ENCODE measurements around the gene PITPNM3. TPM values are rescaled to one million over a fixed set of nuclear protein-coding genes. Genes with fewer than 3 reads are reported as not detected.

Gene PITPNM3
- total RNA-seq, 1 donor from 2014 or later, result 4.3 TPM

DNA sequence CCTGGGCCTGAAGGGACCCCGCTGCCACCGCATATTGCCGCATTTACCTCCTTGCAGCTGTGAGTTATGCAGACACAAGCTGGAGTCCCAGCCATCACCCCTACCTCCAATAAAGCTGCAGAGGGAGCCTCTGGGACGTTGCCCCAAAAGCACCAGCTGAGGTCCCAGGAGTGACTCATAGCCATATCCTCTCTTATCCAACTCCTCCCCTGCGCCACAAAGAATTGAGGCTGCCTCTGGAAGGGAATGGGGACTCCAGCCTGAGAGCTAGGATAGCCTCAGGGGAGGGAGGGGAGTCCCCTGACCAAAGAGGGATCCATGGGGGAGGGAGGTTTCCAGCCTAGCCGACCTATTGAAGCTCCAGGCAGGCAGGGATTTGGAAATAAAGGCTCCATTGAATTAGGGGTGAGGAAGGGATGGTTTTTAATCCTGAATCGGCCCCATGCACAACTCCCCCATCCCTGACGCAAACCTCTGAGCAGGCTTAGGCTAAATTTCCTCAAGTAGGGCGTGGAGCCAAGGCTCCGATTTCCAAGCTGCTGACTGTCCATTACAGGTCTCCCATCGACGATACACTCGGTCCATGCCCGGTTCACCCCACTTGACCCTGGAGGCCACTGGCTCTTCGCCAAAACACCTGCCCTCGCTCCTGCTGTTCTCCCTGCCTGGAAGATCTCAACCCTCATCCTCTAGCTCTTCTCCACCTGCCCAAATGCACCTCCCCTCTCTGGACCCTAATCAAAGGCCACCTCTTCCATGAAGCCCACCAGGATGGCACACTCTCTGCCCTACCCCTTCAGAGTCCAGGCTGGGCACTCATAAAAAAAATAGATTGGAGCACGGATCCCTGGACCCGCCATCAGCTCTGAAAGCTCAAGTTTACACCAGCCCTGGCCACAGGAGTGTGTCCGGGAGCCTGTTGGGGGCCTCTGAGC, 84.6 kb downstream of the PITPNM3 start:
- Mint-ChIP-seq H3K4me1 (ENCODE audit: unreplicated experiment) (peaks cover 24% of the 10 kb centered on the region), H3K36me3 (no peaks in the 10 kb centered on the region), H3K9me3 (no peaks in the 10 kb centered on the region), H3K27ac (no peak overlapping the region), H3K4me3 (no peak overlapping the region), H3K27me3 (peaks cover 7% of the 10 kb centered on the region)
- DNase-seq (ENCODE audit: extremely low spot score, unreplicated experiment), result no peak
- TF ChIP-seq, protein P1, sequence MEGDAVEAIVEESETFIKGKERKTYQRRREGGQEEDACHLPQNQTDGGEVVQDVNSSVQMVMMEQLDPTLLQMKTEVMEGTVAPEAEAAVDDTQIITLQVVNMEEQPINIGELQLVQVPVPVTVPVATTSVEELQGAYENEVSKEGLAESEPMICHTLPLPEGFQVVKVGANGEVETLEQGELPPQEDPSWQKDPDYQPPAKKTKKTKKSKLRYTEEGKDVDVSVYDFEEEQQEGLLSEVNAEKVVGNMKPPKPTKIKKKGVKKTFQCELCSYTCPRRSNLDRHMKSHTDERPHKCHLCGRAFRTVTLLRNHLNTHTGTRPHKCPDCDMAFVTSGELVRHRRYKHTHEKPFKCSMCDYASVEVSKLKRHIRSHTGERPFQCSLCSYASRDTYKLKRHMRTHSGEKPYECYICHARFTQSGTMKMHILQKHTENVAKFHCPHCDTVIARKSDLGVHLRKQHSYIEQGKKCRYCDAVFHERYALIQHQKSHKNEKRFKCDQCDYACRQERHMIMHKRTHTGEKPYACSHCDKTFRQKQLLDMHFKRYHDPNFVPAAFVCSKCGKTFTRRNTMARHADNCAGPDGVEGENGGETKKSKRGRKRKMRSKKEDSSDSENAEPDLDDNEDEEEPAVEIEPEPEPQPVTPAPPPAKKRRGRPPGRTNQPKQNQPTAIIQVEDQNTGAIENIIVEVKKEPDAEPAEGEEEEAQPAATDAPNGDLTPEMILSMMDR (conservative IDR thresholded peaks at IDR 0.05), result no peak

DNA sequence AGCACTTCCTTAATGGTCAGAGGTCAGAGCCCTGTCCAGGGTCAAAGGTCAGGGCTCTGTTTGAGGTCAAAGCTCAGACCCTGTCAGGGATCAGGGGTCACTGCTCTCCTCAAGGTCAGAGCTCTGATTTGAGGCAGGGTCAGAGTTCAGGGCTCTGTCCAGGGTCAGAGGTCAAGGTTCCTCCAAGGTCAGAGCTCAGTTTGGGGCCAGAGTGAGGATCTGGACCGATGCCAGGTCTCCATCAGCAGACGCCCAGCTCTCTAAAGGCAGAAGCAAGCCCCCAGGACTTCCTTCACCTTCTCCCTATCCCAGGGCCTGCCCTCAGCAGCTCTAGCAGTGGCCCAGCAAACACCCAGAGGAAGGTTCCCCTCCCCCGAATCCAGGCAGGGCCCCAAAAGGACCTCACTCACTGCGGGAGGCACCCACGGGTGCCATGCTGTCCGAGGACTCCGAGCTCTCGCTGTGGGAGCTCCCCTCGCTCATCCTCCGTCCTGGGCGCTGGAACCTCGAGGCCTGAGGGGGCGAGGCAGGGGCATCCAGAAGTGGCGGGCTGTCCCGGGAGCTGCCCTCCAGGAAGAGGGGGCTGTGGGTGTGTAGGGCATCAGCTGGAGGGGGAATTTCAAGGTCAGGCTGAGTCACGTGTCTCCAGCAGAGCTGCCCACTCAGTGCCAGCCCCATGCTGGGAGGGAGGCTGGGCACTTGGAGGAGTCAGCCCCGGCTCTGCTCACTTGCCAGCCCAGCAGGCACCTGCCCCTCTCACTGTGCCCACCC, 85.4 kb downstream of the PITPNM3 start:
- TF ChIP-seq, protein P1 (conservative IDR thresholded peaks at IDR 0.05), result no peak
- Mint-ChIP-seq H3K27me3 (peaks cover 3% of the 10 kb centered on the region), H3K27ac (no peak overlapping the region), H3K4me3 (no peak overlapping the region), H3K9me3 (no peaks in the 10 kb centered on the region), H3K36me3 (peaks cover 3% of the 10 kb centered on the region), H3K4me1 (ENCODE audit: unreplicated experiment) (peaks cover 17% of the 10 kb centered on the region)
- no peak for DNase-seq (ENCODE audit: extremely low spot score, unreplicated experiment)

DNA sequence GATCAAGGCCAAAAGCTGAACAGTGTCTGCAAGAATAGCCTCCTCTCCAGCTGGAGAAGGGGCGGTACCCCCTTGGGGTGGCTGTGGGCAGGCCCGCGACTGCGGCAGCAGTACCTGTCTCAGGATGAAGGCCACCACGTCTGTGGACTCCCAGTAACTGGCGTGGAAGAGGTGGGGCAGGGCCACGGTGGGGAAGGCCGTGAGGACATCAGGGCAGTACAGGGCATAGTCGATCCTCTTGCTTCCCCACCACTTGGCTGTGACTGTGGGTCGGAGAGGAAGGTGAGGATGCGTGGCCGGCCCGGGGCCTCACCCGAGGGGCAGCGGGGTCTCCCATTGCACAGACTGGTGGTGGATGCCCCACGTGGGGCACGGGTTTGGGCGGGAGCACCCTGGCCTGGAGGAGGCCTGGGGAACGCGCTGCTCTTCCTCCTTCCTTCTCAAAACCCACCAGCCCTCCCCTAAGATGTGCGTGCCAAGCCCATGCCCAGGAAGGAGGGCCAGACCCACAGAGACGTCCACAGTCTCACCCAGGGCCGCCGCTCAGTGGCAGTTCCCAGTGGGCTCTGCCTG, 86.1 kb downstream of the PITPNM3 start:
- Mint-ChIP-seq H3K27me3 (peaks cover 3% of the 10 kb centered on the region), H3K4me3 (no peak overlapping the region)

DNA sequence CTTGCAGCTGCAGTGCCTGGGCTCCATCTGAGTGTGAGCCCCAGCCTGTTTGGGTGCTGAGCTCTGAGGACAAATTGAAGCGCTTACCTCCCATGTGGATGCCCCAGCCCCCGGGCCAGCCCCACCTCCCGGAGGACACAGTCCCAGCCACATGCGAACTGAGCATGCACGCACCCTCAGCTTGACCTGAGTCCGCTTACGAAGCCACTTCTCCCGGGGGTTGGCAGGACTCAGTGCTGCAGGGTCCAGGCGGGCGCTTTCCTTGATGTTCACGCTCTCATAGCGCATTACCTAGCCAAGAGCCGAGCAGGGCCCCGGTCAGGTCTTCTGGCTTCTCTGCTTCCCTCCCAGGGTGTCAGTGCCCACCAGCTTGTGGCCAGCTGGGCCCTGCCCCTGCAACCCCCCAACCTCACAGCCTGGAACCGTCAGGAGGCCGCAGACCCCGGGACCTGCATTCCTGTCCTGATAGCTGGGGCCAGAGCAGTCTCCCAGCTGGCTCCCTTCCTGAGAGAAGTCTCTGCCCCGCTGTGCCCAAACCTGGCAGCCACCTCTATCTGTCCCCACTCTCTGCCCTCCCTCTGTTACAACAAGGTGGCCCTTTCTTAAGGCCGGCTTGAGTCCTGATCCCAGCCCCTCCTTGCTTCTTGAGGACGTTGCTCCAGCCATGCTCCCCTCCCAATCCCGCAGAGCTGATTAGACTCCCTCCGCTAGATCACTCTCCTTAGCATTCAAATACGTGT, 88.1 kb downstream of the PITPNM3 start:
- no peaks in the 10 kb centered on the region for H3K9me3 Mint-ChIP-seq
- no peak overlapping the region for H3K27ac Mint-ChIP-seq
- peaks cover 3% of the 10 kb centered on the region for H3K27me3 Mint-ChIP-seq
- H3K36me3 Mint-ChIP-seq, result peaks cover 3% of the 10 kb centered on the region
- no peak for DNase-seq (ENCODE audit: extremely low spot score, unreplicated experiment)
- TF ChIP-seq, protein P1 (conservative IDR thresholded peaks at IDR 0.05), result no peak
- H3K4me1 Mint-ChIP-seq (ENCODE audit: unreplicated experiment), result peaks cover 4% of the 10 kb centered on the region
- H3K4me3 Mint-ChIP-seq, result no peak overlapping the region

More for the DNA sequence above, 86.1 kb downstream of the PITPNM3 start:
- no peak for DNase-seq (ENCODE audit: extremely low spot score, unreplicated experiment)
- TF ChIP-seq, protein P1 (conservative IDR thresholded peaks at IDR 0.05), result no peak
- no peaks in the 10 kb centered on the region for H3K9me3 Mint-ChIP-seq
- peaks cover 13% of the 10 kb centered on the region for H3K4me1 Mint-ChIP-seq (ENCODE audit: unreplicated experiment)
- no peak overlapping the region for H3K27ac Mint-ChIP-seq
- peaks cover 3% of the 10 kb centered on the region for H3K36me3 Mint-ChIP-seq

DNA sequence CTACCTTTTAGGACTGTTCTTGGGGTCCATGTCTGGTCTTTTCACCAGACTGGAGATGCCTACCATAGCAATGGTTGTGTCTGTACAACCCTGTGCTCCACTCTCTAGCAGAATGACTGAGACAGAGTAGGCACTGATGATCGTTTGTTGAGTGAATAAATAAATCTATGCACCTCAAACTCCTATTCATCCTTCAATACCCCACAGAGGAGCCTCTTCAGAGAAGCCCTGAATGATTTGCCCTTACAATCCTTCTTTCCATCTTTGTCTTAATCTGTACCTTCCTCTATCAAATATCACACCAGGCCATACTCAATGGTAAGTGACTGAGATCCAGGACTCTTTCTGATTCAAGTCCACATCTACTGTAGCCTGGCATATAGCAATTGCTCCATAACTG, 88.8 kb downstream of the PITPNM3 start:
- TF ChIP-seq, protein P1 (conservative IDR thresholded peaks at IDR 0.05), result no peak
- Mint-ChIP-seq H3K36me3 (peaks cover 3% of the 10 kb centered on the region), H3K27ac (no peak overlapping the region), H3K4me1 (ENCODE audit: unreplicated experiment) (no peaks in the 10 kb centered on the region), H3K27me3 (no peaks in the 10 kb centered on the region), H3K4me3 (no peak overlapping the region), H3K9me3 (no peaks in the 10 kb centered on the region)
- no peak for DNase-seq (ENCODE audit: extremely low spot score, unreplicated experiment)
